T-helper 17 cell (primary cell): ENCODE measurements around the gene IL31. TPM values are rescaled to one million over a fixed set of nuclear protein-coding genes. Genes with fewer than 3 reads are reported as not detected.

ENCODE experiments used
- ATAC-seq: fragments of 150-1000 bp; cut with Tn5 transposase; 2 replicates; pipeline ENCODE4 v1.10.0; 2021; ENCODE audit warnings: mild to moderate bottlenecking, moderate library complexity
- DNase-seq, 3 donors: peaks; one replicate each; pipeline versions ENCODE4 v3.0.0 to v3.0.0-alpha.2; 2020 to 2021
- H3K9me3 ChIP-seq: one replicate; pipeline ENCODE4 v1.7.0; 2013; ENCODE audit warnings: low read length, mild to moderate bottlenecking; ENCODE audit not compliant: control insufficient read depth, poor library complexity, severe bottlenecking
- H3K27ac Mint-ChIP-seq: one replicate; pipeline ENCODE4 v1.8.0; 2022; ENCODE audit warnings: mild to moderate bottlenecking, moderate library complexity, mixed read lengths
- H3K27me3 Mint-ChIP-seq: one replicate; pipeline ENCODE4 v1.8.0; 2022; ENCODE audit warnings: mixed read lengths
- H3K36me3 Mint-ChIP-seq: one replicate; pipeline ENCODE4 v1.8.0; 2022; ENCODE audit warnings: low read depth, mixed read lengths
- H3K4me1 Mint-ChIP-seq: one replicate; pipeline ENCODE4 v1.8.0; 2022; ENCODE audit warnings: mild to moderate bottlenecking, mixed read lengths
- H3K4me3 Mint-ChIP-seq: one replicate; pipeline ENCODE4 v1.8.0; 2022; ENCODE audit warnings: mild to moderate bottlenecking, moderate library complexity, mixed read lengths
- total RNA-seq, 4 donors: library from RNA in 2 of 4; stranded (reverse) in 2 of 4; gene quantifications; one replicate each; pipeline ENCODE4 v1.2.3 and lab custom pipeline; 2022 to 2026

IL31 gene
- total RNA-seq, 2 donors from 2014 or later: not detected

DNA sequence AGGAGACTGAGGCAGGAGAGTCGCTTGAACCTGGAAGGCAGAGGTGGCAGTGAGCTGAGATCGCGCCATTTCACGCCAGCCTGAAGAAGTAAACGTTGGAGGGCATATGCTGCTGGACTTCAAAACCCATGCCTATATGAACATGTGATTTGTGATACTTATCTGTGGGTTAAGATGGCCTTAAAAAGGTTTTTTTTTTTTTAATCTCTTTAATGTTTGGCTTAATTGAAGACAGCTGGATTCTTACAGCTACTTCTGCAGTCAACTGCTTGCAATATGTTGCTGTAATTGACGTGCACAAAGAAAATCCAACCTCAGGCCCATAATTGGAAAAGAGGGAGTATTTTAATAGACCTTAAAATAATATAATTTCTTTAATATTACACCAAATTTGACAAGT, 28.0 kb upstream of the IL31 start:
- H3K27ac Mint-ChIP-seq: no peak overlapping the region
- no peaks in the 10 kb centered on the region for H3K36me3 Mint-ChIP-seq
- peaks cover 27% of the 10 kb centered on the region for H3K27me3 Mint-ChIP-seq
- ATAC-seq (no peak), DNase-seq (no peak)
- H3K4me3 Mint-ChIP-seq: no peak overlapping the region
- peaks cover 12% of the 10 kb centered on the region for H3K4me1 Mint-ChIP-seq
- no peaks in the 10 kb centered on the region for H3K9me3 ChIP-seq

- Mint-ChIP-seq H3K27me3 (peaks cover 33% of the 10 kb centered on the region), H3K27ac (no peak overlapping the region), H3K36me3 (no peaks in the 10 kb centered on the region), H3K4me3 (no peak overlapping the region), H3K4me1 (peaks cover 11% of the 10 kb centered on the region)
- H3K9me3 ChIP-seq: no peaks in the 10 kb centered on the region
- no peak for DNase-seq
- ATAC-seq: no peak
Observed at GRCh38 chr12:122201381-122201780, 27.4 kb upstream of the IL31 start.

DNA sequence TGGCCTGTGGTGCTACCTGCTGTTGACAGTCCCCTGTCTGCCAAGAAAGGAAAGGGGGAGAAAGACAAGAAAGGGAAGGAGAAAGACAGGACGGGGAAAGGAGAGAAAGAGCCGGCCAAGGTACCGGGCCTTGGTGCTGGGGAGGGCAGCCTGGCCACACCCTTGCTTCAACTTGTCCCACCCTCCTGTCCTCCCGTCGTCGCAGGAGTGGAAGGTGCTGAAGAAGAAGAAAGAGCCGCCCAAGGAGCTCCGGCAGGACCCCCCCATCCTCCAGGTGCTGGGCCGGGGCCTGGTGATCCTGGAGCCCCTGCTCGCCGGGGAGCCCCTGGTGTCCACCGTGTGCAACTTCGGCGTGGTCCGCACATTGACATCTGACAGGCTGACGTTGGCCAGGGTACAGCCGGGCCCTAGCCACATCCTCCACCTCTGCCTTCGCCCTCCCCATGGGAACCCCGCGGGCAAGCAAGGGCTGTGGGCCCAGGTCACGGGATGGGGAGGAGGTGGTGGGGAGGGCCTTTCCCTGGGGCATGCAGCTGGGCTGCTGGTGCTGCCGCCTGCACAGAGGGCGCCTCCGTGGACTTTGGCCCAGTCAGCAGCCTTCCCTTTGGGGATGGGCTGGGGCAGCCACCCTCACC, 26.6 kb upstream of the IL31 start:
- Mint-ChIP-seq H3K4me1 (peaks cover 10% of the 10 kb centered on the region), H3K27me3 (peaks cover 33% of the 10 kb centered on the region), H3K4me3 (no peak overlapping the region), H3K27ac (no peak overlapping the region), H3K36me3 (no peaks in the 10 kb centered on the region)
- H3K9me3 ChIP-seq: no peaks in the 10 kb centered on the region
- ATAC-seq: no peak
- DNase-seq: no peak

- DNase-seq (no peak), ATAC-seq (no peak)
- Mint-ChIP-seq H3K27ac (no peak overlapping the region), H3K36me3 (peaks cover 2% of the 10 kb centered on the region), H3K4me3 (no peak overlapping the region), H3K4me1 (peaks cover 3% of the 10 kb centered on the region), H3K27me3 (peaks cover 27% of the 10 kb centered on the region)
- H3K9me3 ChIP-seq: no peaks in the 10 kb centered on the region
Observed at GRCh38 chr12:122199484-122200355, 25.7 kb upstream of the IL31 start.

GRCh38 chr12:122197612-122197966, 23.6 kb upstream of the IL31 start:
- H3K36me3 Mint-ChIP-seq: peaks cover 2% of the 10 kb centered on the region
- H3K27ac Mint-ChIP-seq: no peak overlapping the region
- ATAC-seq: no peak
- no peaks in the 10 kb centered on the region for H3K4me1 Mint-ChIP-seq
- no peak for DNase-seq
- H3K27me3 Mint-ChIP-seq: peaks cover 30% of the 10 kb centered on the region
- no peak overlapping the region for H3K4me3 Mint-ChIP-seq
- no peaks in the 10 kb centered on the region for H3K9me3 ChIP-seq

DNA sequence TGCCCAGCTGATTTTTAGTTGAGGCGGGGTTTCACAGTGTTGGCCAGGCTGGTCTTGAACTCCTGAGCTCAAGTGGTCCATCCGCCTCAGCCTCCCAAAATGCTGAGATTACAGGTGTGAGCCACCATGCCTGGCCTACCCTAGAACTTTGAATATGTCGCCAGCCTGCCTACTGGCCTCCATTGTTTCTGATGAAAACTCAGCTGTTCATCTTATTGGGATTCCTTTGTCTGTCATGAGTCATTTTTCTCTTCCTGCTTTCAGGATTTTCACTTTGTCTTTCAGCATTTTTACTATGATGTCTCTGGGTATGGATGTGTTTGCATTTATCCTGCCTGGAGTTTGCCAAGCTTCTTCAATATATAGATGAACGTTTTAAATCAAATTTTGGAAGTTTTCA, 21.4 kb upstream of the IL31 start:
- ATAC-seq (no peak), DNase-seq (no peak)
- no peaks in the 10 kb centered on the region for H3K9me3 ChIP-seq
- Mint-ChIP-seq H3K36me3 (peaks cover 4% of the 10 kb centered on the region), H3K4me3 (no peak overlapping the region), H3K27me3 (peaks cover 37% of the 10 kb centered on the region), H3K27ac (no peak overlapping the region), H3K4me1 (peaks cover 8% of the 10 kb centered on the region)

DNA sequence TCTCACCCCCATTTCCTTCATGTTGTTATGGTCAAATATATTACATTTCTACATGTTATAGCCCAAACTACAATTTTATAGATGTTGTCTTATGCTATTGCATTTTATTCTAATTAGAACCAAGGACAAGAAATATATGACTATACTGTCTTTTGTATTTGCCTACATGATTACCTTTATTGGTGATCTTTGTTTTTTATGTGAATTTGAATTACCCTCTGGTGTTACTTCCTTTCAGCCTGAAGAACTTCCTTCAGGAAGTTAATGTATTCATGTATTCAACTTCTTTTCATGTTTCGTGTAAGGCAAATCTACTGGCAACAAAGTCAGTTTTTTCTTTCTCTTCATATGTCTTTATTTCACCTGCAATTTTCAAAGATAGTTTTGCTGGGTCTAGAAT, 20.8 kb upstream of the IL31 start:
- Mint-ChIP-seq H3K36me3 (peaks cover 4% of the 10 kb centered on the region), H3K4me1 (peaks cover 8% of the 10 kb centered on the region), H3K27me3 (peaks cover 37% of the 10 kb centered on the region), H3K27ac (no peak overlapping the region), H3K4me3 (no peak overlapping the region)
- DNase-seq (no peak), ATAC-seq (no peak)
- no peaks in the 10 kb centered on the region for H3K9me3 ChIP-seq

- Mint-ChIP-seq H3K4me1 (peaks cover 8% of the 10 kb centered on the region), H3K4me3 (no peak overlapping the region)
Observed at GRCh38 chr12:122192441-122192840, 18.4 kb upstream of the IL31 start.

DNA sequence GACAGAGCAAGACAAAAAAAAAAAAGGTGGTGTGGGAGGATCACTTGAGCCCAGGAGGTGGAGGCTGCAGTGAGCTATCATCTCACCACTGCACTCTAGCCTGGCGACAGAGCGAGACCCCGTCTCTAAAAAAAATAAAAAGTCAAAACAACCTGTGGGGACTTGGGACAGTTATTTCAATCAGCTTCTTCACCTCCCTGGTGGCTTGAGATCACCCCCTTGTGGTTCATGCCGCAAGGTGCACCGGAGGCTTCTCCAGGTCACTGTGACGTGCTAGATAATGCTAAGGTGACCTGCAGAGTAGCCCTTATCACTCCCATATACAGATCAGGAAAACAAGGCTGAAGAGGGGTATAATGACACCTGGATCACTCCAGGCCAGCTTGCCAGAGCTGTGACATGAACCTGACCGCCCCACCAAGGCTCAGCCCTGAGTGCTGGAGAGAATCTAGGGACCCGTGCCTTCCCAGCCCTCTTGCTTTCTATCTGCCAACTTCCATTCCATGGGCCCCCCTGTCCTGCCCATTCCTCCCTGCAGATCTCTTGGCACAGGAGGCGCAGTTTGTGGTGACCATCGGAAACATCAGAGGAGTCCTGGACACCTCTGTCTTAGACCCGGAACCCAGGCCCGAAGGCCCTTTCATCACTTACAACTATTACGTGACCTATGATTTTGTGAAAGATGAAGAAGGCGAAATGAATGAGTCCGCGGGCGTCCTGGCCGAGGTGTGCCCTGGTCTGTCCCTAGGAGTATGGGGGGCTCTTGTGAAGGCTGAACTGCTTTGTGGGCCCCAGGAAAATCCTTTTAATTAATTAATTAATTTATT, 17.0 kb upstream of the IL31 start:
- H3K27ac Mint-ChIP-seq: no peak overlapping the region
- no peaks in the 10 kb centered on the region for H3K9me3 ChIP-seq
- peaks cover 8% of the 10 kb centered on the region for H3K4me1 Mint-ChIP-seq
- H3K4me3 Mint-ChIP-seq: no peak overlapping the region
- ATAC-seq (peak; percentile 89), DNase-seq (peak in 2 of 3 donors; percentile 31 to 51)
- H3K27me3 Mint-ChIP-seq: peaks cover 10% of the 10 kb centered on the region
- peaks cover 4% of the 10 kb centered on the region for H3K36me3 Mint-ChIP-seq

More at GRCh38 chr12:122192441-122192840, 18.4 kb upstream of the IL31 start:
- H3K9me3 ChIP-seq: no peaks in the 10 kb centered on the region
- peaks cover 4% of the 10 kb centered on the region for H3K36me3 Mint-ChIP-seq
- DNase-seq: no peak
- no peak for ATAC-seq
- peaks cover 20% of the 10 kb centered on the region for H3K27me3 Mint-ChIP-seq
- H3K27ac Mint-ChIP-seq: no peak overlapping the region

- Mint-ChIP-seq H3K36me3 (peaks cover 2% of the 10 kb centered on the region), H3K27me3 (peaks cover 14% of the 10 kb centered on the region), H3K4me3 (no peak overlapping the region), H3K27ac (no peak overlapping the region), H3K4me1 (peaks cover 8% of the 10 kb centered on the region)
- DNase-seq (no peak), ATAC-seq (no peak)
- H3K9me3 ChIP-seq: no peaks in the 10 kb centered on the region
Observed at GRCh38 chr12:122189626-122190475, 15.8 kb upstream of the IL31 start.

- DNase-seq (no peak), ATAC-seq (no peak)
- no peaks in the 10 kb centered on the region for H3K36me3 Mint-ChIP-seq
- no peak overlapping the region for H3K4me3 Mint-ChIP-seq
- peaks cover 11% of the 10 kb centered on the region for H3K4me1 Mint-ChIP-seq
- no peak overlapping the region for H3K27ac Mint-ChIP-seq
- H3K27me3 Mint-ChIP-seq: peaks cover 21% of the 10 kb centered on the region
- H3K9me3 ChIP-seq: no peaks in the 10 kb centered on the region
Observed at GRCh38 chr12:122187466-122187865, 13.4 kb upstream of the IL31 start.

DNA sequence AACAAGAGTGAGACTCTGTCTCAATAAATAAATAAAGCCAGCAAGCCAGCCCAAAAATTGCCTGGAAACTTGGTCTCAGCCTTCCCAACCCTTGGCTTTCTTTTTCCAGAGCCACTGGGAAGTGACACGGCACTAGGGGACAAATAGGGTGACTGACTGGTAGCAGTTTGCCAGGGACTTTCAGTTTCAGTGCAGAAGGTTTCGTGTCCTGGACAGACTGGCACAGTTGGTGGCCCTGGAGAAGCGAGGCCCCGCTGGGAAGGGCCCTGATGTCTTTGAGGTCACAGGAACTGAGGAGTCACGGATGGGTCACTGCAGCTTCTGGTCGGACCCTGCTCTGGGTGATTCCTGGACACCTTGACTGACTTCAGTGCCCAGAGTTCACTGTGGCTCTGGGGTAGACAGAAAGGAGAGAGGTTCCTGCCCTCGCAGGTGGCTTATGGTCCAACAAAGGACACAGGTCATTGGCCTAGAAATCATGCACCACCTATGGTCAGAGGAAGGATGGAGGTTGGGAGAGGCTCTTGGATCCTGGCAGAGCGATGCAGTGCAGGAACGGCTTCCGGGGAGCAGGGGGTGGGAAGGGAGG, 11.6 kb upstream of the IL31 start:
- H3K4me1 Mint-ChIP-seq: peaks cover 3% of the 10 kb centered on the region
- H3K36me3 Mint-ChIP-seq: no peaks in the 10 kb centered on the region
- peaks cover 15% of the 10 kb centered on the region for H3K27me3 Mint-ChIP-seq
- ATAC-seq (no peak), DNase-seq (no peak)
- H3K9me3 ChIP-seq: no peaks in the 10 kb centered on the region
- H3K27ac Mint-ChIP-seq: no peak overlapping the region
- H3K4me3 Mint-ChIP-seq: no peak overlapping the region
